IMR-90 (cell line): ENCODE data around the gene UNC5A. TPM values are rescaled to one million over a fixed set of nuclear protein-coding genes. Genes with fewer than 3 reads are reported as not detected.

Experiments used
- ATAC-seq: fragments of 200-7000 bp; cut with Tn5 transposase; 2 replicates; pipeline ENCODE4 v1.9.1; 2020; ENCODE audit warnings: low read depth, mild to moderate bottlenecking, moderate library complexity
- BruUV-seq: library from RNA; stranded (reverse); fragments of 400-500 nt; replicated peaks from 2 replicates; lab custom pipeline; 2021; lab: Mats Ljungman, UMichigan
- CTCF ChIA-PET: fragments of 300-600 bp; formaldehyde crosslinking; extraction: SDS; loops from one replicate; lab custom pipeline; 2021; ENCODE audit warnings: antibody characterized with exemption; lab: Yijun Ruan, JAX
- POLR2A ChIA-PET: fragments of 300-600 bp; sonication (Branson Sonifier 250); formaldehyde crosslinking; loops from one replicate; lab custom pipeline; 2022; ENCODE audit warnings: antibody characterized with exemption; ENCODE audit not compliant: unreplicated experiment; lab: Charles Lee
- DNase-seq: peaks from one replicate; pipeline ENCODE4 v3.0.0; 2013
- H2AFZ ChIP-seq: replicated peaks from 2 replicates; pipeline ENCODE3; 2013; ENCODE audit warnings: low read length, mild to moderate bottlenecking; ENCODE audit not compliant: poor library complexity
- H2AK5ac ChIP-seq: 2 replicates; pipeline ENCODE4 v1.6.1; 2013; ENCODE audit warnings: low read depth, low read length, inconsistent platforms
- H2AK9ac ChIP-seq: replicated peaks from 2 replicates; pipeline ENCODE3; 2013; ENCODE audit warnings: mild to moderate bottlenecking, low read depth, low read length, moderate library complexity; ENCODE audit not compliant: poor library complexity
- H2BK120ac ChIP-seq: 2 replicates; pipeline ENCODE4 v1.6.1; 2013; ENCODE audit warnings: low read depth, low read length, inconsistent platforms
- H2BK15ac ChIP-seq: 3 replicates; pipeline ENCODE4 v1.6.1; 2013; ENCODE audit warnings: low read depth, low read length, inconsistent platforms
- H2BK20ac ChIP-seq: 2 replicates; pipeline ENCODE4 v1.6.1; 2013; ENCODE audit warnings: low read depth, mild to moderate bottlenecking, inconsistent platforms, low read length, moderate library complexity
- H2BK5ac ChIP-seq: 2 replicates; pipeline ENCODE4 v1.6.1; 2013; ENCODE audit warnings: mild to moderate bottlenecking, low read depth, low read length, inconsistent platforms; ENCODE audit not compliant: poor library complexity, severe bottlenecking
- H3K14ac ChIP-seq: replicated peaks from 2 replicates; pipeline ENCODE4 v1.6.1; 2013; ENCODE audit warnings: low read depth, low read length, inconsistent platforms
- H3K18ac ChIP-seq: 2 replicates; pipeline ENCODE4 v1.6.1; 2013; ENCODE audit warnings: low read depth, low read length, control low read depth
- H3K23ac ChIP-seq: 2 replicates; pipeline ENCODE4 v1.6.1; 2013; ENCODE audit warnings: low read depth, low read length, inconsistent platforms
- H3K27ac ChIP-seq: 2 replicates; pipeline ENCODE4 v1.5.1; 2013; ENCODE audit warnings: mild to moderate bottlenecking, control low read depth, low read length; ENCODE audit not compliant: insufficient read depth
- H3K27me3 ChIP-seq: 2 replicates; pipeline ENCODE4 v1.6.1; 2013; ENCODE audit warnings: low read length; ENCODE audit not compliant: control insufficient read depth, insufficient read depth
- H3K36me3 ChIP-seq: 2 replicates; pipeline ENCODE4 v1.6.1; 2013; ENCODE audit warnings: low read length, mixed read lengths; ENCODE audit not compliant: control insufficient read depth, insufficient read depth
- H3K4ac ChIP-seq: 2 replicates; pipeline ENCODE4 v1.6.1; 2013; ENCODE audit warnings: low read depth, low read length, inconsistent platforms
- H3K4me1 ChIP-seq: 2 replicates; pipeline ENCODE4 v1.6.1; 2013; ENCODE audit warnings: low read length, mixed read lengths; ENCODE audit not compliant: control insufficient read depth, insufficient read depth
- H3K4me2 ChIP-seq: 2 replicates; pipeline ENCODE4 v1.6.1; 2013; ENCODE audit warnings: low read depth, mild to moderate bottlenecking, control low read depth, low read length, moderate library complexity
- H3K4me3 ChIP-seq: 2 replicates; pipeline ENCODE4 v1.5.1; 2013; ENCODE audit warnings: low read depth, mild to moderate bottlenecking, control low read depth, low read length, moderate library complexity; ENCODE audit not compliant: insufficient read depth
- H3K56ac ChIP-seq: 2 replicates; pipeline ENCODE4 v1.6.1; 2013; ENCODE audit warnings: low read length, inconsistent platforms; ENCODE audit not compliant: insufficient read depth; ENCODE audit errors: extremely low read depth
- H3K79me1 ChIP-seq, 2 experiments: 2 replicates each; pipeline ENCODE4 v1.6.1; 2013; ENCODE audit warnings: low read length in 2 of 2, inconsistent platforms in 1 of 2, low read depth in 1 of 2
- H3K9ac ChIP-seq: 2 replicates; pipeline ENCODE4 v1.6.1; 2013; ENCODE audit warnings: low read depth, low read length, control low read depth
- H3K9me1 ChIP-seq: 2 replicates; pipeline ENCODE4 v1.6.1; 2013; ENCODE audit warnings: low read length, inconsistent platforms; ENCODE audit not compliant: insufficient read depth
- H3K9me3 ChIP-seq: 2 replicates; pipeline ENCODE4 v1.6.1; 2013; ENCODE audit warnings: low read length; ENCODE audit not compliant: control insufficient read depth, insufficient read depth
- H4K20me1 ChIP-seq: 2 replicates; pipeline ENCODE4 v1.6.1; 2013; ENCODE audit warnings: low read length, inconsistent platforms; ENCODE audit not compliant: insufficient read depth
- H4K5ac ChIP-seq: 2 replicates; pipeline ENCODE4 v1.6.1; 2013; ENCODE audit warnings: mild to moderate bottlenecking, low read depth, low read length, control low read depth
- H4K8ac ChIP-seq, 2 experiments: 2 replicates each; pipeline ENCODE4 v1.6.1; 2013; ENCODE audit warnings: low read depth in 2 of 2, low read length in 2 of 2, control low read depth in 1 of 2, inconsistent platforms in 1 of 2
- H4K91ac ChIP-seq: 2 replicates; pipeline ENCODE4 v1.6.1; 2013; ENCODE audit warnings: low read depth, low read length, inconsistent platforms; ENCODE audit not compliant: insufficient read depth
- BHLHE40 ChIP-seq: fragments of 150-350 bp; IDR thresholded peaks from 2 replicates; pipeline ENCODE4 v1.6.1; 2016; ENCODE audit warnings: mild to moderate bottlenecking, low read depth, low read length
- CEBPB ChIP-seq: IDR thresholded peaks from 2 replicates; pipeline ENCODE4 v1.6.1; 2012; ENCODE audit warnings: low read depth, low read length, improper control_type of control experiment
- FOS ChIP-seq: fragments of 150-350 bp; IDR thresholded peaks from 2 replicates; pipeline ENCODE4 v1.6.1; 2016; ENCODE audit warnings: low read depth, low read length
- MAFK ChIP-seq: IDR thresholded peaks from 2 replicates; pipeline ENCODE4 v1.6.1; 2012; ENCODE audit warnings: low read depth, low read length, improper control_type of control experiment
- MAZ ChIP-seq: IDR thresholded peaks from 2 replicates; pipeline ENCODE4 v1.6.1; 2012; ENCODE audit warnings: low read depth, mild to moderate bottlenecking, low read length, improper control_type of control experiment, moderate library complexity, borderline replicate concordance
- WGBS, 2 experiments: methylation state at CpG; one replicate each; pipeline versions ENCODE4 v1.1.5 to v1.1.7; 2013; ENCODE audit warnings: missing lambda C conversion rate in 2 of 2; ENCODE audit not compliant: insufficient read length in 1 of 2; ENCODE audit errors: extremely low coverage in 2 of 2; 5-methylcytosine and 5-hydroxymethylcytosine counted together
- dilution Hi-C: fragments of 300-500 bp; cut with HindIII; formaldehyde crosslinking; loops from one replicate; pipeline ENCODE4 v1.14.3; 2018; ENCODE audit warnings: low sequenced_read_pairs; ENCODE audit not compliant: unreplicated experiment
- in situ Hi-C: fragments of 300-500 bp; cut with MboI; formaldehyde crosslinking; loops from 3 replicates; pipeline ENCODE4 v1.14.3; 2019; ENCODE audit warnings: low sequenced_read_pairs, inconsistent platforms, mixed read lengths
- intact Hi-C: fragments of 100-400 bp; cut with micrococcal nuclease; formaldehyde crosslinking; loops from 2 replicates; pipeline ENCODE4 v1.10.0; 2022
- polyA plus RNA-seq, 3 experiments: library from polyadenylated mRNA; depleted of rRNA; stranded (reverse); fragments of >200 nt; gene quantifications; 2 replicates each; pipeline ENCODE4 v1.2.3, GENCODE V29; 2012; ENCODE audit warnings: low replicate concordance in 1 of 3
- total RNA-seq: library from RNA; depleted of rRNA; stranded (reverse); fragments of >200 nt; gene quantifications from 2 replicates; pipeline ENCODE4 v1.2.3, GENCODE V29; 2012
- TF ChIP-seq, protein P1 (sequence below): fragments of 150-350 bp; IDR thresholded peaks from 2 replicates; pipeline ENCODE4 v1.6.1; 2016; ENCODE audit warnings: low read depth, mild to moderate bottlenecking, low read length, moderate library complexity, borderline replicate concordance
- TF ChIP-seq, protein P2 (sequence below): conservative IDR thresholded peaks from 2 replicates; pipeline ENCODE4 v1.5.1; 2012; ENCODE audit warnings: mild to moderate bottlenecking, low read depth, low read length, improper control_type of control experiment

UNC5A gene
- total and polyA plus RNA-seq, 2 of the 4 experiments (the other 2 are of a cell fraction): not detected

- no peak overlapping the region for H3K4me2 ChIP-seq
- dilution Hi-C loops (no loop called here), intact Hi-C loops (loop anchor here (10.0 kb wide), 1 partner anchor 151 kb away; no protein-coding TSS in a partner anchor), in situ Hi-C loops (no loop called here)
- H4K20me1 ChIP-seq: no peaks in the 10 kb centered on the region
- no peaks in the 10 kb centered on the region for H3K4me1 ChIP-seq
- no peak overlapping the region for H3K56ac ChIP-seq
- no peak overlapping the region for H3K4ac ChIP-seq
- no peaks in the 10 kb centered on the region for H3K9me1 ChIP-seq
- H4K91ac ChIP-seq: no peak overlapping the region
- no peak overlapping the region for H3K14ac ChIP-seq
- H2BK15ac ChIP-seq: no peak overlapping the region
- WGBS, 2 experiments: 80% methylated on average over 2 of the region's 5 CpGs; no CpG with 5 or more reads in 1 of the 2 experiments
- POLR2A ChIA-PET: no interaction called here
- H2AFZ ChIP-seq: no peak overlapping the region
- no peak for ATAC-seq
- no peaks in the 10 kb centered on the region for H3K36me3 ChIP-seq
- H3K4me3 ChIP-seq: no peak overlapping the region
- BruUV-seq: no TSS peak
- TF ChIP-seq, protein P1, sequence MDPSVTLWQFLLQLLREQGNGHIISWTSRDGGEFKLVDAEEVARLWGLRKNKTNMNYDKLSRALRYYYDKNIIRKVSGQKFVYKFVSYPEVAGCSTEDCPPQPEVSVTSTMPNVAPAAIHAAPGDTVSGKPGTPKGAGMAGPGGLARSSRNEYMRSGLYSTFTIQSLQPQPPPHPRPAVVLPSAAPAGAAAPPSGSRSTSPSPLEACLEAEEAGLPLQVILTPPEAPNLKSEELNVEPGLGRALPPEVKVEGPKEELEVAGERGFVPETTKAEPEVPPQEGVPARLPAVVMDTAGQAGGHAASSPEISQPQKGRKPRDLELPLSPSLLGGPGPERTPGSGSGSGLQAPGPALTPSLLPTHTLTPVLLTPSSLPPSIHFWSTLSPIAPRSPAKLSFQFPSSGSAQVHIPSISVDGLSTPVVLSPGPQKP: no peak
- TF ChIP-seq, protein P2, sequence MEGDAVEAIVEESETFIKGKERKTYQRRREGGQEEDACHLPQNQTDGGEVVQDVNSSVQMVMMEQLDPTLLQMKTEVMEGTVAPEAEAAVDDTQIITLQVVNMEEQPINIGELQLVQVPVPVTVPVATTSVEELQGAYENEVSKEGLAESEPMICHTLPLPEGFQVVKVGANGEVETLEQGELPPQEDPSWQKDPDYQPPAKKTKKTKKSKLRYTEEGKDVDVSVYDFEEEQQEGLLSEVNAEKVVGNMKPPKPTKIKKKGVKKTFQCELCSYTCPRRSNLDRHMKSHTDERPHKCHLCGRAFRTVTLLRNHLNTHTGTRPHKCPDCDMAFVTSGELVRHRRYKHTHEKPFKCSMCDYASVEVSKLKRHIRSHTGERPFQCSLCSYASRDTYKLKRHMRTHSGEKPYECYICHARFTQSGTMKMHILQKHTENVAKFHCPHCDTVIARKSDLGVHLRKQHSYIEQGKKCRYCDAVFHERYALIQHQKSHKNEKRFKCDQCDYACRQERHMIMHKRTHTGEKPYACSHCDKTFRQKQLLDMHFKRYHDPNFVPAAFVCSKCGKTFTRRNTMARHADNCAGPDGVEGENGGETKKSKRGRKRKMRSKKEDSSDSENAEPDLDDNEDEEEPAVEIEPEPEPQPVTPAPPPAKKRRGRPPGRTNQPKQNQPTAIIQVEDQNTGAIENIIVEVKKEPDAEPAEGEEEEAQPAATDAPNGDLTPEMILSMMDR: no peak
- TF ChIP-seq MAFK (no peak), CEBPB (no peak), BHLHE40 (no peak), FOS (no peak), MAZ (no peak)
- H3K18ac ChIP-seq: no peak overlapping the region
- no peak overlapping the region for H3K9ac ChIP-seq
- CTCF ChIA-PET: no interaction called here
- H4K5ac ChIP-seq: no peak overlapping the region
- no peak overlapping the region for H4K8ac ChIP-seq
- no peak overlapping the region for H2AK5ac ChIP-seq
- no peak overlapping the region for H2AK9ac ChIP-seq
- no peak for DNase-seq
- H2BK5ac ChIP-seq: no peak overlapping the region
- H3K23ac ChIP-seq: no peak overlapping the region
- H3K79me1 ChIP-seq: no peaks in the 10 kb centered on the region
- H3K27me3 ChIP-seq: peaks cover 78% of the 10 kb centered on the region
- no peak overlapping the region for H2BK120ac ChIP-seq
- H3K9me3 ChIP-seq: no peaks in the 10 kb centered on the region
- H3K27ac ChIP-seq: no peak overlapping the region
- no peak overlapping the region for H2BK20ac ChIP-seq
Measured at GRCh38 chr5:176816043-176816745, 5.8 kb downstream of the UNC5A start.
